NT2/D1 (cell line): ENCODE results near the gene ABCA13.
A peak's percentile ranks its signal among the peaks of the same experiment; 100 is the strongest.

Experiments used
- DNase-seq: peaks from one replicate; pipeline ENCODE4 v3.0.0-alpha.2; 2011; ENCODE audit warnings: low read depth, low spot score
- H3K27me3 ChIP-seq: 2 replicates; pipeline ENCODE4 v1.6.0; 2011; ENCODE audit warnings: mild to moderate bottlenecking; ENCODE audit not compliant: insufficient read length, insufficient read depth
- H3K36me3 ChIP-seq: 2 replicates; pipeline ENCODE4 v1.6.1; 2011; ENCODE audit warnings: mild to moderate bottlenecking, low read length, mixed read lengths; ENCODE audit not compliant: insufficient read depth, insufficient read length
- H3K4me1 ChIP-seq: 2 replicates; pipeline ENCODE4 v1.5.1; 2011; ENCODE audit not compliant: insufficient read depth, insufficient read length
- H3K4me3 ChIP-seq: 2 replicates; pipeline ENCODE4 v1.5.1; 2011; ENCODE audit warnings: low read depth; ENCODE audit not compliant: insufficient read length
- H3K9ac ChIP-seq: 2 replicates; pipeline ENCODE4 v1.6.0; 2011; ENCODE audit warnings: low read depth; ENCODE audit not compliant: insufficient read length
- H3K9me3 ChIP-seq: 2 replicates; pipeline ENCODE4 v1.5.1; 2011; ENCODE audit warnings: mild to moderate bottlenecking, low read length; ENCODE audit not compliant: insufficient read depth
- SUZ12 ChIP-seq: IDR thresholded peaks from 2 replicates; pipeline ENCODE4 v1.6.1; 2011; ENCODE audit not compliant: insufficient read length, insufficient read depth; ENCODE audit errors: extremely low read depth
- YY1 ChIP-seq: IDR thresholded peaks from 2 replicates; pipeline ENCODE4 v1.6.1; 2011; ENCODE audit not compliant: insufficient read length, insufficient read depth
- ZNF274 ChIP-seq: IDR thresholded peaks from 2 replicates; pipeline ENCODE4 v1.6.1; 2011; ENCODE audit warnings: mild to moderate bottlenecking, low read depth, low read length

Gene ABCA13

DNA sequence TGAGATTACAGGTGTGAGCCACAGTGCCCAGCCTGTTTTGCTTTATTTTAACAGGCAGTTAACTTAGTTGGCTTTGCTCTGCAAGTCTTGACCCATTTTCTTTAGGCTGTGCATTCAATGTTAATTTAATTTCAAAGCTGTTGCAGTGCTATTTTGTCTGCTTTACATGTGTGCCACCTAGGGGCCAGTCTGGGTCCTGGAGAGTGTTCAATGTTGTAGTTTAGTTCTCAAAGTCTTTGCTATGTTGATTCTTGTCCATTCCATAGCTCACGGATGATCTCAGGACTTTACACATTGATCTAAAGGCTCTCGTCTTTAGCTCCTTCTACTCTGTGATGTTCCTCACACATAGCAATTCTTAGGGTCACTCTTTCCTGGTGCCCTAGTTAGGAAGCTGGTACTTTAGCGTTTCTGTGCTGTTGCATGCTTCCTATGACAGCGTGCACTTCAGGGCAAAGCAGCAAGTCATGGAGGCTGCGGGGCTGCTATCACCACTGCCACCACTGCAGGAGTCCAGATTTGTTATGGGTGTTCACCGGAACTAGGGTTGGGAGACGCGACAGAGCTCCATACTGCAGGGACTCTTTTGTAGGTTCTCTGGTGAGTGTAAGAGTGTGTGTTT is 16.4 kb upstream of the ABCA13 start:
- Histone ChIP-seq H3K4me3 (no peak overlapping the region), H3K27me3 (no peaks in the 10 kb centered on the region), H3K9ac (no peak overlapping the region), H3K4me1 (no peaks in the 10 kb centered on the region), H3K9me3 (no peaks in the 10 kb centered on the region), H3K36me3 (no peaks in the 10 kb centered on the region)
- TF ChIP-seq YY1 (no peak), ZNF274 (no peak), SUZ12 (no peak)
- DNase-seq, result peak; percentile 39

DNA sequence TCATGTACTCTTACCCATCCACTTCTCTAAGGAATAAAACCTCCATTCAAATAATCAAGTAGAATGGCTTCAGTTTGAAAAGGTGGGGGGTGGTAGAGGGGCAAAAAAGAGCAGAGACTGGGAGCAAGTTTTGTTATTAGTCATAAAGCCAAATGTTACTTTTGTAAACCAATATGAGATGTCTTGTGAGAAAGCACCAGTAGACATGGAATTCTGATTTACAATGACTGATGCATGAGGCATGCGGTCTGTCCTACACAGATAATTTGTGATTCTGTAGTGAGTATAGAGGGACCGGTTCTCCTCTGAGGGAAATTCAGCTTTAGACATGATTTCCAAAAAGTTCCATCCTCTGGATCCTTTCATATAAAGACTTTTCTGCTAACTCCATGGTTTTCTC is 12.9 kb upstream of the ABCA13 start:
- Histone ChIP-seq H3K4me3 (no peak overlapping the region), H3K4me1 (no peaks in the 10 kb centered on the region), H3K9me3 (peaks cover 4% of the 10 kb centered on the region; the same call in 1 of the 2 replicates), H3K36me3 (no peaks in the 10 kb centered on the region), H3K9ac (no peak overlapping the region), H3K27me3 (no peaks in the 10 kb centered on the region)
- no peak for TF ChIP-seq YY1
- no peak for TF ChIP-seq SUZ12
- no peak for TF ChIP-seq ZNF274
- DNase-seq, result no peak

DNA sequence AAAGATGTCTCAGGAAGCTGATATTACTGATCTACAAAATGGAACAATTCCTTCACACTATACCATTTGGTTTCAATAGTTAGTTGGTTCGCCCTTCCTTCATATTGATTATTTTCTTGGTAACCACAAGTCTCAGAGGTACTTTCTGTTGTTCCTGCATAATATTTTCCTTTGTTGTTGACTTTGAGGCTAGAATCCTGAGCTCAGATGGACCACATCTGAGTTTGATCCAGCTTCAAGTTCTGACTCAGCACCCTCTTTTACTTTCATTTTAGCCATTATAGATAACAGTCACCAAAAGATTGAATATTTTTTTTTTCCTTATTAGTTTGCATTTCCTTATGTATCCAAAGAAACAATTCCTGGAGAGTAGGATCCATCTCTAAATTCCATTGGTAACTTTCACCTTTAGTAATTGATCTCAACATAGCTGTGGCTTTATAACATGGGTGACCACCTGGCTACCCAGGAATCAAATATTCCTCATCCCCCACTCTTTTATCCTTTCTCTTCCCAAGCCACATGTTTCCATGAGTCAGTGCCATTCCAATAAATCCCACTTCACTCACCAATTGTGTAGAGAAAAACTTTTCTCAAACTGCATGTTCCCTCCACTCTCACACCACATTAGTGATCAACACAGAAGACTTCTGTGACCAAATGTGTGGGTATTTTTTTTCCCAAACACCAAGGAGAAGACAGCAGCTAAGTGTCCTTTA is 9.7 kb upstream of the ABCA13 start:
- H3K4me3 ChIP-seq, result no peak overlapping the region
- no peaks in the 10 kb centered on the region for H3K27me3 ChIP-seq
- peaks cover 7% of the 10 kb centered on the region; the same call in 1 of the 2 replicates for H3K9me3 ChIP-seq
- no peak overlapping the region for H3K9ac ChIP-seq
- no peaks in the 10 kb centered on the region for H3K4me1 ChIP-seq
- DNase-seq, result no peak
- TF ChIP-seq ZNF274 (no peak), YY1 (no peak), SUZ12 (no peak)
- H3K36me3 ChIP-seq, result no peaks in the 10 kb centered on the region

DNA sequence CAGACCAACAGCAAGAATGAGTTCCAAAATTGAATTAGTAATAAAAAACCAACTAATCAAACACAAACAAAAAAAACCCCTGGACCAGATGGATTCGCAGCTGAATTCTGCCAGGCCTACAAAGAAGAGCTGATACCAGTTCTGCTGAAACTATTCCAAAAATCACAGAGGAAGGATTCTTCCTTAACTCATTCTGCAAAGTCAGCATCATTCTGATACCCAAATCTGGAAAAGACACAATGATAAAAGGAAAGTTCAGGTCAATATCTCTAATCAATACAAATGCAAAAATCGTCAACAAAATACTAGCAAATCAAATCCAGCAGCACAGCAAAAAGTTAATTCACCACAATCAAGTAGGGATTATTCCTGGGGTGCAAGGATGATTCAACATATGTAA is 6.1 kb upstream of the ABCA13 start:
- no peak for TF ChIP-seq SUZ12
- no peak for TF ChIP-seq YY1
- no peak for TF ChIP-seq ZNF274
- Histone ChIP-seq H3K9me3 (peaks cover 18% of the 10 kb centered on the region), H3K4me1 (no peaks in the 10 kb centered on the region)

DNA sequence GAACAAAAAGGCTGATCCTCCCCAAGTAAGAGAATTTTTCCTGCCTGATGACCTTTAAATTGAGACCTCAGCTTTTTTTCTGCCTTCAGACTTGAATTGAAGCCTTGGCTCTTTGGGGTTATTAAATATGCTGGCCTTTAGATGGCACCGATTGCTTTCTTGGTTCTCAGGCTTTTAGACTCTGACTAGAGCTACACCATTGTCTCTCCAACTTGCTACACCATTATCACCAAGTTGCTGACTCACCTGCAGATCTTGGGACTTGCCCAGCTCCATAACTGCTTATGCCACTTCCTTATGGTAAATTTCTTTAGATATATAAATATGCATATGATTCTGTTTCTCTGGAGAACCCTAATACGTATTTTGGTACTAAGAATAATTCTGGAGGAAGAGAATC is 3.1 kb upstream of the ABCA13 start:
- Histone ChIP-seq H3K36me3 (no peaks in the 10 kb centered on the region), H3K9me3 (peaks cover 17% of the 10 kb centered on the region), H3K4me1 (no peaks in the 10 kb centered on the region), H3K27me3 (no peaks in the 10 kb centered on the region), H3K9ac (no peak overlapping the region), H3K4me3 (no peak overlapping the region)
- no peak for TF ChIP-seq YY1
- TF ChIP-seq SUZ12, result no peak
- TF ChIP-seq ZNF274, result no peak
- no peak for DNase-seq

More for the DNA sequence above, 6.1 kb upstream of the ABCA13 start:
- Histone ChIP-seq H3K36me3 (no peaks in the 10 kb centered on the region), H3K4me3 (no peak overlapping the region), H3K9ac (no peak overlapping the region), H3K27me3 (no peaks in the 10 kb centered on the region)
- no peak for DNase-seq

DNA sequence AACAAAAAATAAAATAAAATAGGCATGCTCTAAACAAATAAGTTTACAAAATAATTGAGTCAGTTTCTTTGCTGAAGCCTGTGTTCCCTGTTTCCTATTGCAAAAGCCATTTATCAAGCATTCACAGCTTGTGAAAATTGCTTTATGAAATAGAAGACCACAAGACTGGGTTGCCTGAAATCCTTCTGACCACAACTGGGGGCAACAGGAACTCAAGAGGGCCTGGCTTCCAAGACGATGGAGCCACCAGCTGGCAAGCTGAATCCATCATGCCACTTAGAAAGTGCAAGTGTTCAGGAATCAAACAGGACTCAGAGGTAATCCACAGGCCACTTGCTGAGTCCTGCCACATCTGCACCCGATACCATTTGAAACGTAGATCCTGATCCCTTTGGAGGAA is 752 bp upstream of the ABCA13 start:
- TF ChIP-seq YY1, result no peak
- no peak for TF ChIP-seq ZNF274
- TF ChIP-seq SUZ12, result no peak
- peaks cover 12% of the 10 kb centered on the region; the same call in 1 of the 2 replicates for H3K9me3 ChIP-seq
- no peak overlapping the region for H3K4me3 ChIP-seq
- no peaks in the 10 kb centered on the region for H3K27me3 ChIP-seq
- no peaks in the 10 kb centered on the region for H3K36me3 ChIP-seq
- no peaks in the 10 kb centered on the region for H3K4me1 ChIP-seq
- DNase-seq, result no peak
- H3K9ac ChIP-seq, result no peak overlapping the region

DNA sequence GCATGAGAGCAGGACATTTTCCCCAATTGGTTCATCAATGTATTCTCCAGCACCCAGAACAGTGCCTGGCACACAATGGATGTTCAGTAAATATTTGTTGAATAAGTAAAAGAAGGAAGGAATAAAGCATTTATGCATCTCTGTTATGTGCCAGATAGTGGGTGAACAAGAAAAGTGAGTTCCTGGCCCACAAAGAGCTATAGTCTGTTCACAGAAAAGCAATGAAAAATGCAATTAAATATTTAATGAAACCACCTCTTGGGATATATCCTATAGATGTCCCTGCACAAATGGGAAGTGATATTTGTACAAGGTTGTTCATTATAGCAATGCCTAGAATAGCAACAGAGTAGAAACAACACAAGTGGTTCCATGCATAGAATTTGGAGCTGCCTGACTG is 2.1 kb downstream of the ABCA13 start:
- peaks cover 12% of the 10 kb centered on the region; the same call in 1 of the 2 replicates for H3K9me3 ChIP-seq

More for the DNA sequence above, 2.1 kb downstream of the ABCA13 start:
- Histone ChIP-seq H3K36me3 (no peaks in the 10 kb centered on the region), H3K9ac (no peak overlapping the region), H3K4me1 (peaks cover 4% of the 10 kb centered on the region), H3K27me3 (no peaks in the 10 kb centered on the region), H3K4me3 (no peak overlapping the region)
- DNase-seq, result no peak
- TF ChIP-seq SUZ12 (no peak), YY1 (no peak), ZNF274 (no peak)
